SK-N-SH (cell line): Measurements from ENCODE around the gene LDB3. TPM values are rescaled to one million over a fixed set of nuclear protein-coding genes. Genes with fewer than 3 reads are reported as not detected.

Source experiments
- CTCF ChIA-PET: fragments of 300-600, 350-600 bp; formaldehyde crosslinking; extraction: SDS; loops from one replicate; lab custom pipeline; 2021; lab: Yijun Ruan, JAX
- POLR2A ChIA-PET: fragments of 350-600 bp; sonication (Branson Sonifier 250); formaldehyde crosslinking; extraction: SDS; loops from one replicate; lab custom pipeline; 2020; ENCODE audit warnings: antibody characterized with exemption, inconsistent platforms; lab: Yijun Ruan, JAX
- DNase-seq: peaks from one replicate; pipeline ENCODE4 v3.0.0; 2012
- H2AFZ ChIP-seq: fragments of 200-600 bp; sonication (generic); 2 replicates; pipeline ENCODE4 v1.8.1; 2016; ENCODE audit warnings: antibody characterized with exemption, mild to moderate bottlenecking, low read depth
- H3F3A ChIP-seq: fragments of 200-600 bp; sonication (generic); replicated peaks from 2 replicates; pipeline ENCODE3; 2016; ENCODE audit warnings: antibody characterized with exemption, mild to moderate bottlenecking; ENCODE audit not compliant: insufficient read depth
- H3K27ac ChIP-seq, 2 experiments: fragments of 200-500 bp in 1 of 2; fragments of 200-600 bp in 1 of 2; sonication (Bioruptor generic) in 1 of 2; sonication (generic), shearing (Covaris generic) in 1 of 2; 2 replicates each; pipeline versions ENCODE4 v1.5.1 to v1.6.1; 2014 to 2016; ENCODE audit warnings: low read depth in 2 of 2, inconsistent platforms in 1 of 2, low read length in 1 of 2, mild to moderate bottlenecking in 1 of 2, mixed read lengths in 1 of 2
- H3K27me3 ChIP-seq: fragments of 200-600 bp; sonication (generic), shearing (Covaris generic); 2 replicates; pipeline ENCODE4 v1.6.1; 2016; ENCODE audit warnings: mixed run types; ENCODE audit not compliant: insufficient read depth
- H3K36me3 ChIP-seq, 2 experiments: fragments of 200-500 bp in 1 of 2; fragments of 200-600 bp in 1 of 2; sonication (Bioruptor generic) in 1 of 2; sonication (generic) in 1 of 2; replicated peaks in 1 of 2; 2 replicates each; pipeline versions ENCODE3 to v1.5.1; 2014 to 2016; ENCODE audit warnings: low read length in 1 of 2, mild to moderate bottlenecking in 1 of 2; ENCODE audit not compliant: insufficient read depth in 2 of 2, control insufficient read depth in 1 of 2
- H3K4me1 ChIP-seq, 2 experiments: fragments of 200-500 bp in 1 of 2; fragments of 200-600 bp in 1 of 2; sonication (Bioruptor generic) in 1 of 2; sonication (generic), shearing (Covaris generic) in 1 of 2; 2 replicates each; pipeline versions ENCODE4 v1.5.1 to v1.6.1; 2014 to 2016; ENCODE audit warnings: low read depth in 1 of 2, low read length in 1 of 2, mixed run types in 1 of 2; ENCODE audit not compliant: insufficient read depth in 2 of 2, control insufficient read depth in 1 of 2
- H3K4me2 ChIP-seq: fragments of 200-600 bp; sonication (generic), shearing (Covaris generic); 2 replicates; pipeline ENCODE4 v1.6.1; 2017; ENCODE audit warnings: mixed run types
- H3K4me3 ChIP-seq, 2 experiments: fragments of 200-500 bp in 1 of 2; fragments of 200-600 bp in 1 of 2; sonication (Bioruptor generic) in 1 of 2; sonication (generic), shearing (Covaris generic) in 1 of 2; 2 replicates each; pipeline versions ENCODE4 v1.5.1 to v1.8.1; 2014 to 2016; ENCODE audit warnings: low read depth in 2 of 2, inconsistent platforms in 1 of 2, low read length in 1 of 2, mild to moderate bottlenecking in 1 of 2, mixed read lengths in 1 of 2, moderate library complexity in 1 of 2
- H3K79me2 ChIP-seq: fragments of 200-600 bp; sonication (generic); 2 replicates; pipeline ENCODE4 v1.8.1; 2017; ENCODE audit warnings: mild to moderate bottlenecking; ENCODE audit not compliant: insufficient read depth
- H3K9ac ChIP-seq: fragments of 200-600 bp; sonication (generic); 2 replicates; pipeline ENCODE4 v1.6.1; 2017; ENCODE audit warnings: mixed run types
- H3K9me2 ChIP-seq: fragments of 200-600 bp; sonication (generic); 2 replicates; pipeline ENCODE4 v1.6.1; 2017; ENCODE audit warnings: mixed run types
- H3K9me3 ChIP-seq: fragments of 200-600 bp; sonication (generic); 2 replicates; pipeline ENCODE4 v1.6.1; 2017; ENCODE audit warnings: mixed run types, mild to moderate bottlenecking, moderate library complexity
- H4K20me1 ChIP-seq: fragments of 200-600 bp; sonication (generic); 2 replicates; pipeline ENCODE4 v1.6.1; 2017; ENCODE audit warnings: mild to moderate bottlenecking, mixed run types; ENCODE audit not compliant: insufficient read depth
- CTCF ChIP-seq: fragments of 200-600 bp; sonication (generic); IDR thresholded peaks from 2 replicates; pipeline ENCODE4 v1.6.1; 2017; ENCODE audit warnings: antibody characterized with exemption, mild to moderate bottlenecking, moderate library complexity
- FOSL2 ChIP-seq: IDR thresholded peaks from 2 replicates; pipeline ENCODE4 v1.4.0; 2012; ENCODE audit warnings: low read depth, mild to moderate bottlenecking, moderate library complexity, borderline replicate concordance
- FOXJ3 ChIP-seq: sonication (generic); formaldehyde crosslinking; IDR thresholded peaks from 2 replicates; pipeline ENCODE4 v1.5.1; 2020; ENCODE audit warnings: mild to moderate bottlenecking, missing genetic modification reagents
- IRF3 ChIP-seq: fragments of 150-350 bp; IDR thresholded peaks from 2 replicates; pipeline ENCODE4 v1.6.1; 2016; ENCODE audit warnings: mild to moderate bottlenecking, low read depth, low read length
- JUND ChIP-seq: IDR thresholded peaks from 2 replicates; pipeline ENCODE4 v1.4.0; 2012
- MAX ChIP-seq: IDR thresholded peaks from 2 replicates; pipeline ENCODE4 v1.4.0; 2012; ENCODE audit warnings: low read depth
- MEF2A ChIP-seq: IDR thresholded peaks from 2 replicates; pipeline ENCODE4 v1.4.0; 2012; ENCODE audit warnings: low read depth, borderline replicate concordance
- NFIC ChIP-seq: IDR thresholded peaks from 2 replicates; pipeline ENCODE4 v1.4.0; 2012; ENCODE audit warnings: borderline replicate concordance
- PBX3 ChIP-seq: IDR thresholded peaks from 2 replicates; pipeline ENCODE4; 2012
- POLR2AphosphoS5 ChIP-seq: IDR thresholded peaks from 2 replicates; pipeline ENCODE4 v1.6.1; 2012; ENCODE audit warnings: low read depth, low read length
- RFX5 ChIP-seq: IDR thresholded peaks from 2 replicates; pipeline ENCODE4 v1.6.1; 2012; ENCODE audit warnings: mild to moderate bottlenecking, improper control_type of control experiment, low read length
- RXRA ChIP-seq: IDR thresholded peaks from 2 replicates; pipeline ENCODE4 v1.4.0; 2012; ENCODE audit warnings: low read depth, mild to moderate bottlenecking, borderline replicate concordance
- SIN3A ChIP-seq: IDR thresholded peaks from 2 replicates; pipeline ENCODE4 v1.6.1; 2012; ENCODE audit warnings: low read depth, mild to moderate bottlenecking, low read length, moderate library complexity, borderline replicate concordance
- TAF1 ChIP-seq: IDR thresholded peaks from 2 replicates; pipeline ENCODE4 v1.6.1; 2012; ENCODE audit warnings: low read depth, mild to moderate bottlenecking, low read length, moderate library complexity, borderline replicate concordance
- TCF12 ChIP-seq: IDR thresholded peaks from 2 replicates; pipeline ENCODE4 v1.4.0; 2012
- USF1 ChIP-seq: IDR thresholded peaks from 2 replicates; pipeline ENCODE4 v1.4.0; 2012; ENCODE audit warnings: low read depth, borderline replicate concordance
- WGBS: methylation state at CpG from one replicate; pipeline ENCODE4 v1.1.6; 2017; ENCODE audit warnings: low lambda C conversion rate; 5-methylcytosine and 5-hydroxymethylcytosine counted together
- polyA plus RNA-seq, 3 experiments: library from polyadenylated mRNA; depleted of rRNA; stranded (reverse); fragments of >200 nt; gene quantifications; 2 replicates each; pipeline ENCODE4 v1.2.3, GENCODE V29; 2012

Gene LDB3
- polyA plus RNA-seq, 1 of the 3 experiments (the other 2 are of a cell fraction): 0.48 TPM

GRCh38 chr10:86690231-86690630, 21.9 kb downstream of the LDB3 start:
- Histone ChIP-seq H3K9me3 (no peaks in the 10 kb centered on the region), H3K27me3 (no peaks in the 10 kb centered on the region), H3K9me2 (no peaks in the 10 kb centered on the region), H3K4me3 (no peak overlapping the region), H3K9ac (no peak overlapping the region), H2AFZ (no peak overlapping the region), H3K36me3 (no peaks in the 10 kb centered on the region), H3F3A (no peaks in the 10 kb centered on the region), H4K20me1 (no peaks in the 10 kb centered on the region), H3K27ac (no peak overlapping the region), H3K4me2 (no peak overlapping the region), H3K79me2 (no peaks in the 10 kb centered on the region), H3K4me1 (peaks cover 0 to 6% of the 10 kb centered on the region in 2 experiments; a peak in 1 of 4 replicates)
- ChIA-PET CTCF (interaction anchor here (1.4 to 3.5 kb wide), 4 partner anchors 11 to 210 kb away, joined by 3 to 39 read pairs (median 4); no protein-coding TSS in a partner anchor), POLR2A (no interaction called here)
- TF ChIP-seq RFX5: no peak
- no peak for TF ChIP-seq IRF3
- TF ChIP-seq POLR2AphosphoS5: no peak
- no peak for TF ChIP-seq TAF1
- TF ChIP-seq USF1: no peak
- TF ChIP-seq CTCF: no peak
- TF ChIP-seq RXRA: no peak
- TF ChIP-seq MEF2A: no peak
- no peak for TF ChIP-seq PBX3
- TF ChIP-seq TCF12: no peak
- no peak for TF ChIP-seq JUND
- TF ChIP-seq SIN3A: no peak
- TF ChIP-seq NFIC: no peak
- TF ChIP-seq MAX: no peak
- no peak for TF ChIP-seq FOSL2
- TF ChIP-seq FOXJ3: no peak
- DNase-seq: no peak
- 80% methylated on average over 5 of the region's 5 CpGs for WGBS
